WTC11 (cell line): Measurements from ENCODE around the gene DEPDC4. TPM values are rescaled to one million over a fixed set of nuclear protein-coding genes. Genes with fewer than 3 reads are reported as not detected.

Source experiments
- ATAC-seq: fragments of 200-7000 bp; cut with Tn5 transposase; 2 replicates; pipeline ENCODE4 v1.10.0; 2021; ENCODE audit warnings: mild to moderate bottlenecking, moderate library complexity
- CTCF ChIA-PET: fragments of 300-600 bp; sonication (Branson Sonifier 250); formaldehyde crosslinking; loops from one replicate; lab custom pipeline; 2021; ENCODE audit warnings: antibody characterized with exemption; lab: Charles Lee
- POLR2A ChIA-PET: fragments of 350-600 bp; sonication (Branson Sonifier 250); formaldehyde crosslinking; loops from one replicate; lab custom pipeline; 2021; ENCODE audit warnings: antibody characterized with exemption; lab: Charles Lee
- DNase-seq: peaks from one replicate; pipeline ENCODE4 v3.0.0; 2021; ENCODE audit warnings: low spot score
- H3K27ac Mint-ChIP-seq: 2 replicates; pipeline ENCODE4 v1.8.0; 2021; ENCODE audit warnings: mixed read lengths
- H3K27me3 Mint-ChIP-seq: 2 replicates; pipeline ENCODE4 v1.8.0; 2021; ENCODE audit warnings: low read depth, mild to moderate bottlenecking, moderate library complexity, mixed read lengths
- H3K36me3 Mint-ChIP-seq: 2 replicates; pipeline ENCODE4 v1.8.0; 2021; ENCODE audit warnings: mixed read lengths
- H3K4me1 Mint-ChIP-seq: 2 replicates; pipeline ENCODE4 v1.8.0; 2022; ENCODE audit warnings: mixed read lengths
- H3K4me3 Mint-ChIP-seq: 2 replicates; pipeline ENCODE4 v1.8.0; 2021; ENCODE audit warnings: mild to moderate bottlenecking, moderate library complexity, mixed read lengths
- H3K9me3 Mint-ChIP-seq: 2 replicates; pipeline ENCODE4 v1.8.0; 2021; ENCODE audit warnings: mixed read lengths
- JAZF1 ChIP-seq: fragments of 250-450 bp; sonication (Bioruptor Pico); IDR thresholded peaks from 2 replicates; pipeline ENCODE4 v1.9.0; 2021; ENCODE audit warnings: moderate library complexity, mild to moderate bottlenecking, inconsistent platforms
- KAT7 ChIP-seq: sonication (generic); formaldehyde crosslinking; IDR thresholded peaks from 2 replicates; pipeline ENCODE4 v1.8.1; 2023; ENCODE audit warnings: missing genetic modification reagents, mild to moderate bottlenecking, borderline replicate concordance
- NFE2L1 ChIP-seq: sonication (generic); formaldehyde crosslinking; IDR thresholded peaks from 2 replicates; pipeline ENCODE4 v1.8.1; 2023; ENCODE audit warnings: missing genetic modification reagents
- NFYB ChIP-seq: sonication (generic); formaldehyde crosslinking; conservative IDR thresholded peaks from 2 replicates; pipeline ENCODE4 v1.8.0; 2022; ENCODE audit warnings: low read depth, missing genetic modification reagents
- NR3C1 ChIP-seq: sonication (generic); formaldehyde crosslinking; conservative IDR thresholded peaks from 2 replicates; pipeline ENCODE4 v1.8.1; 2023; ENCODE audit warnings: low read depth, mild to moderate bottlenecking, missing genetic modification reagents
- RELA ChIP-seq: sonication (generic); formaldehyde crosslinking; IDR thresholded peaks from 2 replicates; pipeline ENCODE4 v1.8.1; 2022; ENCODE audit warnings: missing genetic modification reagents, mild to moderate bottlenecking, borderline replicate concordance
- ZNF121 ChIP-seq: sonication (generic); formaldehyde crosslinking; IDR thresholded peaks from 2 replicates; pipeline ENCODE4 v1.8.0; 2023; ENCODE audit warnings: missing genetic modification reagents
- ZNF138 ChIP-seq: sonication (generic); formaldehyde crosslinking; conservative IDR thresholded peaks from 2 replicates; pipeline ENCODE4 v1.8.1; 2022; ENCODE audit warnings: mild to moderate bottlenecking, moderate library complexity, missing genetic modification reagents
- ZNF219 ChIP-seq: sonication (generic); formaldehyde crosslinking; IDR thresholded peaks from 2 replicates; pipeline ENCODE4 v1.8.0; 2023; ENCODE audit warnings: missing genetic modification reagents, mild to moderate bottlenecking, borderline replicate concordance
- ZNF396 ChIP-seq: fragments of 250-450 bp; sonication (Bioruptor Pico); IDR thresholded peaks from 2 replicates; pipeline ENCODE4 v1.8.0; 2021; ENCODE audit warnings: mild to moderate bottlenecking, moderate library complexity, borderline replicate concordance
- total RNA-seq: library from RNA; stranded (reverse); gene quantifications from 3 replicates; pipeline ENCODE4 v1.2.3, GENCODE V29; 2021
- TF ChIP-seq, protein P1 (sequence below): sonication (generic); formaldehyde crosslinking; IDR thresholded peaks from 2 replicates; pipeline ENCODE4 v1.8.1; 2022; ENCODE audit warnings: mild to moderate bottlenecking, moderate library complexity, missing genetic modification reagents
- TF ChIP-seq, protein P2 (sequence below): sonication (generic); formaldehyde crosslinking; IDR thresholded peaks from 2 replicates; pipeline ENCODE4 v1.8.0; 2023; ENCODE audit warnings: missing genetic modification reagents, mild to moderate bottlenecking, borderline replicate concordance
- TF ChIP-seq, protein P3 (sequence below): sonication (generic); formaldehyde crosslinking; IDR thresholded peaks from 2 replicates; pipeline ENCODE4 v1.8.1; 2023; ENCODE audit warnings: mild to moderate bottlenecking, missing genetic modification reagents
- TF ChIP-seq, protein P4 (sequence below): sonication (generic); formaldehyde crosslinking; IDR thresholded peaks from 2 replicates; pipeline ENCODE4 v1.8.1; 2023; ENCODE audit warnings: mild to moderate bottlenecking, missing genetic modification reagents, moderate library complexity
- TF ChIP-seq, protein P5 (sequence below): sonication (generic); formaldehyde crosslinking; IDR thresholded peaks from 2 replicates; pipeline ENCODE4 v1.8.1; 2023; ENCODE audit warnings: mild to moderate bottlenecking, moderate library complexity, missing genetic modification reagents
- TF ChIP-seq, protein P6 (sequence below): sonication (generic); formaldehyde crosslinking; IDR thresholded peaks from 2 replicates; pipeline ENCODE4 v1.8.1; 2023; ENCODE audit warnings: mild to moderate bottlenecking, missing genetic modification reagents, borderline replicate concordance
- TF ChIP-seq, protein P7 (sequence below): fragments of 250-450 bp; sonication (Bioruptor Pico); conservative IDR thresholded peaks from 2 replicates; pipeline ENCODE4 v1.9.0; 2021; ENCODE audit warnings: mild to moderate bottlenecking

Gene DEPDC4
- total RNA-seq, 1 experiment from 2014 or later, result 5.5 TPM

DNA sequence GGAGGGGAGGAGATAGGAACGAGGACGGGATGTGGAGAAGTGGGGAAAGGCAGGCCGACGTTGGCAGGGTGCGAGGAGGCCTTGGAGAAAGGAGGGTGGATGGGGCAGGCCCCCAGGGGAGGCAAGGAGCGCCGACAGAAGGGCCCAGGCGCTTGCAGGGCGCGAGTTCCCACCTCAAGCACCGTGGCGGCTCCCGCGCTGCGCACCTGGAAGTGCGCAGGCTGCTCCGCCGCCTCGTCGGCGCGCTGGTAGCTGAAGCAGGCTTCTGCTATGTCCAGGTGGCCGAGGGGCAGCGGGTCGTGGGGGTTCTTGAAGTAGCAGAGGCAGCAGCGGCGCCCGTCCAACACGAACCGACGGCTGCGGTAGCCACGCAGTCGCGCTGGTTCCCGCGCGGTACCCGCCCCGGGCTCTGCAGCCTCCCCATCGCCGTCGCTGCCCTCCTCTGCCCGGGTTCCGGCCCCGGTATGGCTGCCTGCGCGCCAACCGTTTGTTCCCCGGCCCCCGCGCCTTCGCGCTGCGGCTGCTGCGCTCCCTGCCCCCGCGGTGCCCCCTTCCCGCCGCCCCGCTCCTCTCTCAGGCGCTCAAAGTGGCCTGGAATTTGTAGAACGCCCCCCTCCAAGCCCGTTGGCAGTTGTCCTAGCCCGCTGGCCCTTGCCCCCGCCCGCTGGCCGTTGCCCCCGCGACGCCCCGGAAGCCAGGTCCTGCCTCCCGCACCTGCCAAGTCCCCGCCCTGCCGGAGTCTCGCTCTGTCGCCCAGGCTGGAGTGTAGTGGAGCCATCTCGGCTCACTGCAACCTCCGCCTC is 67.3 kb downstream of the DEPDC4 start:
- Mint-ChIP-seq H3K36me3 (peaks cover 12% of the 10 kb centered on the region), H3K27ac (peak overlapping the region; percentile 91; the same call in 1 of the 2 replicates), H3K27me3 (no peaks in the 10 kb centered on the region), H3K9me3 (no peaks in the 10 kb centered on the region), H3K4me1 (peaks cover 12% of the 10 kb centered on the region; the same call in 1 of the 2 replicates), H3K4me3 (peak overlapping the region; percentile 99)
- ChIA-PET CTCF (interaction anchor here (1.8 to 2.5 kb wide), 2 partner anchors 36 to 45 kb away, joined by 8 to 23 read pairs; no protein-coding TSS in a partner anchor), POLR2A (interaction anchor here (0.5 to 1.6 kb wide), 3 partner anchors 36 to 506 kb away, joined by 4 to 5 read pairs (median 5); no protein-coding TSS in a partner anchor)
- DNase-seq (peak; percentile 89), ATAC-seq (peak; percentile 77)
- TF ChIP-seq ZNF138 (CRISPR knock-in tag) (no peak), NFE2L1 (no peak), NFYB (CRISPR knock-in tag) (no peak), ZNF121 (peak; percentile 99), ZNF396 (CRISPR knock-in tag) (no peak), NR3C1 (CRISPR knock-in tag) (no peak), RELA (CRISPR knock-in tag) (peak; percentile 34; the same call in 1 of the 2 replicates), JAZF1 (CRISPR knock-in tag) (no peak), ZNF219 (no peak), KAT7 (no peak)
- TF ChIP-seq, protein P1, sequence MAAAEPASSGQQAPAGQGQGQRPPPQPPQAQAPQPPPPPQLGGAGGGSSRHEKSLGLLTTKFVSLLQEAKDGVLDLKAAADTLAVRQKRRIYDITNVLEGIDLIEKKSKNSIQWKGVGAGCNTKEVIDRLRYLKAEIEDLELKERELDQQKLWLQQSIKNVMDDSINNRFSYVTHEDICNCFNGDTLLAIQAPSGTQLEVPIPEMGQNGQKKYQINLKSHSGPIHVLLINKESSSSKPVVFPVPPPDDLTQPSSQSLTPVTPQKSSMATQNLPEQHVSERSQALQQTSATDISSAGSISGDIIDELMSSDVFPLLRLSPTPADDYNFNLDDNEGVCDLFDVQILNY, result no peak; the same call in 1 of the 2 replicates
- TF ChIP-seq, protein P2, sequence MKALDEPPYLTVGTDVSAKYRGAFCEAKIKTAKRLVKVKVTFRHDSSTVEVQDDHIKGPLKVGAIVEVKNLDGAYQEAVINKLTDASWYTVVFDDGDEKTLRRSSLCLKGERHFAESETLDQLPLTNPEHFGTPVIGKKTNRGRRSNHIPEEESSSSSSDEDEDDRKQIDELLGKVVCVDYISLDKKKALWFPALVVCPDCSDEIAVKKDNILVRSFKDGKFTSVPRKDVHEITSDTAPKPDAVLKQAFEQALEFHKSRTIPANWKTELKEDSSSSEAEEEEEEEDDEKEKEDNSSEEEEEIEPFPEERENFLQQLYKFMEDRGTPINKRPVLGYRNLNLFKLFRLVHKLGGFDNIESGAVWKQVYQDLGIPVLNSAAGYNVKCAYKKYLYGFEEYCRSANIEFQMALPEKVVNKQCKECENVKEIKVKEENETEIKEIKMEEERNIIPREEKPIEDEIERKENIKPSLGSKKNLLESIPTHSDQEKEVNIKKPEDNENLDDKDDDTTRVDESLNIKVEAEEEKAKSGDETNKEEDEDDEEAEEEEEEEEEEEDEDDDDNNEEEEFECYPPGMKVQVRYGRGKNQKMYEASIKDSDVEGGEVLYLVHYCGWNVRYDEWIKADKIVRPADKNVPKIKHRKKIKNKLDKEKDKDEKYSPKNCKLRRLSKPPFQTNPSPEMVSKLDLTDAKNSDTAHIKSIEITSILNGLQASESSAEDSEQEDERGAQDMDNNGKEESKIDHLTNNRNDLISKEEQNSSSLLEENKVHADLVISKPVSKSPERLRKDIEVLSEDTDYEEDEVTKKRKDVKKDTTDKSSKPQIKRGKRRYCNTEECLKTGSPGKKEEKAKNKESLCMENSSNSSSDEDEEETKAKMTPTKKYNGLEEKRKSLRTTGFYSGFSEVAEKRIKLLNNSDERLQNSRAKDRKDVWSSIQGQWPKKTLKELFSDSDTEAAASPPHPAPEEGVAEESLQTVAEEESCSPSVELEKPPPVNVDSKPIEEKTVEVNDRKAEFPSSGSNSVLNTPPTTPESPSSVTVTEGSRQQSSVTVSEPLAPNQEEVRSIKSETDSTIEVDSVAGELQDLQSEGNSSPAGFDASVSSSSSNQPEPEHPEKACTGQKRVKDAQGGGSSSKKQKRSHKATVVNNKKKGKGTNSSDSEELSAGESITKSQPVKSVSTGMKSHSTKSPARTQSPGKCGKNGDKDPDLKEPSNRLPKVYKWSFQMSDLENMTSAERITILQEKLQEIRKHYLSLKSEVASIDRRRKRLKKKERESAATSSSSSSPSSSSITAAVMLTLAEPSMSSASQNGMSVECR (CRISPR knock-in tag), result 0 out of 2 replicates have a peak, but pooled peaks have one; percentile 35
- TF ChIP-seq, protein P3, sequence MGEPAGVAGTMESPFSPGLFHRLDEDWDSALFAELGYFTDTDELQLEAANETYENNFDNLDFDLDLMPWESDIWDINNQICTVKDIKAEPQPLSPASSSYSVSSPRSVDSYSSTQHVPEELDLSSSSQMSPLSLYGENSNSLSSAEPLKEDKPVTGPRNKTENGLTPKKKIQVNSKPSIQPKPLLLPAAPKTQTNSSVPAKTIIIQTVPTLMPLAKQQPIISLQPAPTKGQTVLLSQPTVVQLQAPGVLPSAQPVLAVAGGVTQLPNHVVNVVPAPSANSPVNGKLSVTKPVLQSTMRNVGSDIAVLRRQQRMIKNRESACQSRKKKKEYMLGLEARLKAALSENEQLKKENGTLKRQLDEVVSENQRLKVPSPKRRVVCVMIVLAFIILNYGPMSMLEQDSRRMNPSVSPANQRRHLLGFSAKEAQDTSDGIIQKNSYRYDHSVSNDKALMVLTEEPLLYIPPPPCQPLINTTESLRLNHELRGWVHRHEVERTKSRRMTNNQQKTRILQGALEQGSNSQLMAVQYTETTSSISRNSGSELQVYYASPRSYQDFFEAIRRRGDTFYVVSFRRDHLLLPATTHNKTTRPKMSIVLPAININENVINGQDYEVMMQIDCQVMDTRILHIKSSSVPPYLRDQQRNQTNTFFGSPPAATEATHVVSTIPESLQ, result no peak
- TF ChIP-seq, protein P4, sequence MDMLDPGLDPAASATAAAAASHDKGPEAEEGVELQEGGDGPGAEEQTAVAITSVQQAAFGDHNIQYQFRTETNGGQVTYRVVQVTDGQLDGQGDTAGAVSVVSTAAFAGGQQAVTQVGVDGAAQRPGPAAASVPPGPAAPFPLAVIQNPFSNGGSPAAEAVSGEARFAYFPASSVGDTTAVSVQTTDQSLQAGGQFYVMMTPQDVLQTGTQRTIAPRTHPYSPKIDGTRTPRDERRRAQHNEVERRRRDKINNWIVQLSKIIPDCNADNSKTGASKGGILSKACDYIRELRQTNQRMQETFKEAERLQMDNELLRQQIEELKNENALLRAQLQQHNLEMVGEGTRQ (CRISPR knock-in tag), result no peak
- TF ChIP-seq, protein P5, sequence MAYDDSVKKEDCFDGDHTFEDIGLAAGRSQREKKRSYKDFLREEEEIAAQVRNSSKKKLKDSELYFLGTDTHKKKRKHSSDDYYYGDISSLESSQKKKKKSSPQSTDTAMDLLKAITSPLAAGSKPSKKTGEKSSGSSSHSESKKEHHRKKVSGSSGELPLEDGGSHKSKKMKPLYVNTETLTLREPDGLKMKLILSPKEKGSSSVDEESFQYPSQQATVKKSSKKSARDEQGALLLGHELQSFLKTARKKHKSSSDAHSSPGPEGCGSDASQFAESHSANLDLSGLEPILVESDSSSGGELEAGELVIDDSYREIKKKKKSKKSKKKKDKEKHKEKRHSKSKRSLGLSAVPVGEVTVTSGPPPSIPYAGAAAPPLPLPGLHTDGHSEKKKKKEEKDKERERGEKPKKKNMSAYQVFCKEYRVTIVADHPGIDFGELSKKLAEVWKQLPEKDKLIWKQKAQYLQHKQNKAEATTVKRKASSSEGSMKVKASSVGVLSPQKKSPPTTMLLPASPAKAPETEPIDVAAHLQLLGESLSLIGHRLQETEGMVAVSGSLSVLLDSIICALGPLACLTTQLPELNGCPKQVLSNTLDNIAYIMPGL (CRISPR knock-in tag), result peak; percentile 30; the same call in 1 of the 2 replicates
- TF ChIP-seq, protein P6, sequence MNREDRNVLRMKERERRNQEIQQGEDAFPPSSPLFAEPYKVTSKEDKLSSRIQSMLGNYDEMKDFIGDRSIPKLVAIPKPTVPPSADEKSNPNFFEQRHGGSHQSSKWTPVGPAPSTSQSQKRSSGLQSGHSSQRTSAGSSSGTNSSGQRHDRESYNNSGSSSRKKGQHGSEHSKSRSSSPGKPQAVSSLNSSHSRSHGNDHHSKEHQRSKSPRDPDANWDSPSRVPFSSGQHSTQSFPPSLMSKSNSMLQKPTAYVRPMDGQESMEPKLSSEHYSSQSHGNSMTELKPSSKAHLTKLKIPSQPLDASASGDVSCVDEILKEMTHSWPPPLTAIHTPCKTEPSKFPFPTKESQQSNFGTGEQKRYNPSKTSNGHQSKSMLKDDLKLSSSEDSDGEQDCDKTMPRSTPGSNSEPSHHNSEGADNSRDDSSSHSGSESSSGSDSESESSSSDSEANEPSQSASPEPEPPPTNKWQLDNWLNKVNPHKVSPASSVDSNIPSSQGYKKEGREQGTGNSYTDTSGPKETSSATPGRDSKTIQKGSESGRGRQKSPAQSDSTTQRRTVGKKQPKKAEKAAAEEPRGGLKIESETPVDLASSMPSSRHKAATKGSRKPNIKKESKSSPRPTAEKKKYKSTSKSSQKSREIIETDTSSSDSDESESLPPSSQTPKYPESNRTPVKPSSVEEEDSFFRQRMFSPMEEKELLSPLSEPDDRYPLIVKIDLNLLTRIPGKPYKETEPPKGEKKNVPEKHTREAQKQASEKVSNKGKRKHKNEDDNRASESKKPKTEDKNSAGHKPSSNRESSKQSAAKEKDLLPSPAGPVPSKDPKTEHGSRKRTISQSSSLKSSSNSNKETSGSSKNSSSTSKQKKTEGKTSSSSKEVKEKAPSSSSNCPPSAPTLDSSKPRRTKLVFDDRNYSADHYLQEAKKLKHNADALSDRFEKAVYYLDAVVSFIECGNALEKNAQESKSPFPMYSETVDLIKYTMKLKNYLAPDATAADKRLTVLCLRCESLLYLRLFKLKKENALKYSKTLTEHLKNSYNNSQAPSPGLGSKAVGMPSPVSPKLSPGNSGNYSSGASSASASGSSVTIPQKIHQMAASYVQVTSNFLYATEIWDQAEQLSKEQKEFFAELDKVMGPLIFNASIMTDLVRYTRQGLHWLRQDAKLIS (CRISPR knock-in tag), result no peak
- TF ChIP-seq, protein P7, sequence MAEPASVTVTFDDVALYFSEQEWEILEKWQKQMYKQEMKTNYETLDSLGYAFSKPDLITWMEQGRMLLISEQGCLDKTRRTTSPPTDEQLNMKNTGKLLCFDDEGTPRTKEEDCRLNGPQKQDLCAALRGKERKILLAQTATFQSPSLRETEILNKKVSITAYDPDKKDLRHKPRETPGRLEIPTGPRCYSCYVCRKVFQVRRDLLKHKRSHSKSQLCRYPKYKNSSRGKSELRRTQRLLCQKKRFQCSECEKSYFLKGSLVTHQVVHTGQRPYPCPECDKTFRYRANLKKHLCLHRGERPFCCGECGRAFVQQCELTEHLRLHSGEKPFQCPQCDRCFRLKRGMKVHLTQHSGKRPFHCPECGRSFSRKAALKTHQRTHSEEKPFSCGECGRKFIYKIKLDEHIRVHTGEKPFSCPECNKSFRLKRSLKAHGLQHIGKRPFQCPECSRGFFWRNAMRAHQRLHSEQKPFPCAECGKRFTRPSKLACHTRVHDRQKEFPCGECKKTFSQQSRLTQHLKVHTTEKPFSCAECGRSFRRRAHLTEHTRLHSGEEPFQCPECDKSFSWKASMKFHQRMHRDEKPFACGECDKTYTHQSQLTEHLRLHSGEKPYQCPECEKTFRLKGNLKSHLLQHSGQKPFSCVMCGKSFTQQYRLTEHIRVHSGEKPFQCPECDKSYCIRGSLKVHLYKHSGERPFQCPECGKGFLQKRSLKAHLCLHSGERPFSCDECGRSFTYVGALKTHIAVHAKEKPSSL (CRISPR knock-in tag), result no peak
